Right ventricle myocardium superior (tissue), 1 donor: ENCODE data around the gene CADM1. TPM values are rescaled to one million over a fixed set of nuclear protein-coding genes. Genes with fewer than 3 reads are reported as not detected.

Source experiments
- ATAC-seq: fragments of 200-7000 bp; cut with Tn5 transposase; one replicate; pipeline ENCODE4 v1.9.1; 2020; ENCODE audit warnings: mild to moderate bottlenecking; ENCODE audit not compliant: poor library complexity
- DNase-seq: peaks from one replicate; pipeline ENCODE4 v3.0.0-alpha.2; 2020
- intact Hi-C: fragments of 100-400 bp; cut with DNase I; formaldehyde crosslinking; loops from one replicate; pipeline ENCODE4 v1.11.2; 2022
- total RNA-seq: library from RNA; stranded (reverse); fragmentation: NEBNext Ultra II Directional; extraction: Animal tissue kit (Norgen Biotek cat#: 25700); gene quantifications from one replicate; pipeline ENCODE4 v1.2.1, GENCODE V29; 2021
- donor health status: DM: no; HTN: yes; CAD: no; lungs with severe emphysema.

CADM1 gene
- total RNA-seq, 1 donor from 2014 or later, result 32.0 TPM

DNA sequence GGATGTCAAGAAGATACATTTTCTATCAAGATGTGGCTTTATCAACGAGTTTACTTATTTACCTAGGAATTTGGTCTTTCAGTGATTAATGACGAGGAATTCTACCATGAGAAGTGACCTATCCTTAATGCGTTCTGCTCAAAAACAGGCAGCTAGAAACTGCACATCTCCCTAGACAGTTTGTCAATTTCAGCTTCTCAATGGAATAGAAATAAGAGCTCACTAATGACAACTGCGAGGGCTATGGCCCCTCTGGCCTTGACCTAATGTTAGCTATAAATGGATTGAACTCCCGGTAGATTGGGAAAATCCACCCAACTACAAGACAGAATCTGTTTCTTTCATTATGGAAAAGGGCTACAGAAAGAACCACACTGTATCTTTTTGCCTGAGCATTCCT lies 223.4 kb downstream of the CADM1 start:
- DNase-seq, result no peak
- no peak for ATAC-seq
- intact Hi-C loops, result no loop called here

DNA sequence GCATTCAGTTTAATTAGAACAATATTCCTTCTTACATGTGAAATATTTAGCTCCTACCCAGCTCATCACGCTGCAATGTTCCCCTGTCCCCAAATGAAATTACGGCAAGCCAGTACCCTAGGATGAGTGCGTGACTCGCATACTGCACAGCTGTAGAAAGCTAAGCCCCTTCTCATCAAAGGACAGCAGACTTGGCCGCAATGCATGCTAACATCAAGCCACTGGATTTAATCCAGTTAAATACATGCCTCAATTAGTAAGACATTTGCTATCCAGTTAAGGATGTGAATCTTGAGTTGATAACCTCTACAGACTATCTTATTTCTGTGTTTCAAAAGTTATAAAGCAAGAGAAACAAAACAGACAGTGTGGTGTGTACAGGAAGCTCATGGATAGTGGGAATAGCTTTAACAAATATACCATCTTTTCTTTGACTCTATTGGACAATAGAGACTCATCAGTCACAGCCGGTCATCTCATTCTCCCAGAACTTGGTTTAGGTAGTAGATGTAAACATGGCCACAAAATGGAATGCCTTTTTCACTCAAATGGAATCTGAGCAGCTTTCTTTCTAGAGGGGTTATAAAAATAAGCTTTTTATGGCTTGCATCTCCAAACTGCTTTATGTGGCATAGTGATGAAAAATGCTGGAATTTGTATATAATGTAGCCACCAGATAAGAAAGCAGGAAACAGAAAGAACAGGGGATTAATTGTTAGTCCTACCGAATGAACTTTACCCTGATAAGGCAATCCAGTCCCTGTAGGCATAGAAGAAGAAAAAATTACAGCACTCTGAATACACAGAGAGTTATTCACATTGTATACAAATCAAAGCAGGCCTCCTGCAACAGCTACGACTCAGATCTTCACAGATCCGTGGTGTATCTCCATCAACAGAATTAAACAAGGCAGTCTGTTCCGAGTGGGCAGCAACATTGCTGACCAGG lies 224.1 kb downstream of the CADM1 start:
- DNase-seq (no peak), ATAC-seq (no peak)
- intact Hi-C loops, result no loop called here

DNA sequence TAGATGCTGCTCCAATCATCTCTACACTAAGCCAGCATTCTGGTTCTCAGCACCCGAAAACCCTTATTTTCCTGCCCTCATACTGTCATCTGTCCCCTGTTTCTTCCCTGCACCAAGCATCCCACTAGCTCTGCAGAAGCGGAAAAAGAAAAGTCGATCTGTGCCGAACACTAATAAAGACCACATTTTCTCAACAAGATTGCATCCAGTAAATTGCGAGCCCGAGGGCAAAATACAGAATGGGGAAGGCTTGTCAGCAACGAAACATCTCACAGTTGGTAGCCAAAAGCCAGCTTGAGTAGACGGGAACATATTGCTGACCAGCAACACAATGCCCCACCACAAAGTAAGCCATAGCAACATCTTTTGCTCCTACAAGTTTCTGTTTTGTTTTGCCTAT lies 227.4 kb downstream of the CADM1 start:
- intact Hi-C loops, result no loop called here
- DNase-seq (no peak), ATAC-seq (no peak)

DNA sequence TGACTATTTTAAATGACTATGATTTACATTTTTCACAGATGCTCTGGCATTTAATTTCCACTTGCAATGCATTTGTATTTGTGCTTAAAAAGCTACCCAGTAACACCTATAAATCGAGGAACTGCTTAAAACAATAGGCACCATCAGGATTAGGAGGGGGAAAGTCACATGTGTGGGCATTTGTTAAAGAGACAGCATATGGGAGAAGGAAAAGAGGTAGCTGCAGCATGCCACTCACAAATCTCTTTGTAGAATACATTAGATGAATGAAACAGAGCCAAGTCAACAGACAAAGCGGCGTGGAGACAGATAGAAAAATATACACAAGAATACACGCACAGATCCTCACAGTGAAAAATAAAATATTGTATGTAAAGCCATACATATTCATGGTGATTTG lies 228.0 kb downstream of the CADM1 start:
- intact Hi-C loops, result no loop called here
- no peak for DNase-seq
- no peak for ATAC-seq

DNA sequence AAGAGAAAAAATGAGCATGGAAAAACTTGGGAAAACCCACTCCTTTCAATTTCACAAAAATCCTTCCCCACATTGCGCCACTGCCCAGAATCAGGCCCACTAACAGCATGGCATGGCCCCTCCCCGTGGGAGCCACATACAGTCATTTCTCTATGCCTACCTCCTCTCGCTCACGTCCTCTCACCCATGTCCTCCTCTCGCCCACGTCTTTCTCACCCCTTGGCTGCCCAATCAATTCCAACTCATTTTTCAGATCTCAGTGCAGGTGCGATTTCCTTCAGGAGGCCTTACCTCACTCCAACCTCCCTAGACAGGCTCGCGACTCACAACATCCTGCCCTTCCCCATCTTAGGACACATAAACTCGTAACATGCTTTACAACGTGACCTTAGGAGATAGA lies 229.2 kb downstream of the CADM1 start:
- DNase-seq, result no peak
- no peak for ATAC-seq
- intact Hi-C loops, result no loop called here

DNA sequence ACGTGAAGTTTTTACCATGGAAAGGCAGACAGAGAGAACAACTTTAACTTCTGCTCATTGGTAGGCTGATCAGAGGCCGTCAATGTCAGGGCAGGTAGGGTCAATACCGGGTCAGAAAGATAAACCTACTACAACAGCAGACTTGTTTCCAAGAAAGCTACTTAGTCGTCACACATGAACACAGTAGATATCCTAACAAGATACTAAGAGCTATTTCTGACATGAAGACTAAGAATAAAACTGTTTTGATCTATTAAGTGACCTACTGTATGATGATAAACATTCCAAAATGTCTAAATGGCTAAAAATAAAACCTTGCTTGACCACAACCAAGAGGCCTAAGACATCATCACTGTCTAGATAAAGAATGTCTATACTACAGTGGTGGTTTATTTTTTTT lies 231.3 kb downstream of the CADM1 start:
- DNase-seq (no peak), ATAC-seq (peak; percentile 48)
- intact Hi-C loops, result no loop called here

DNA sequence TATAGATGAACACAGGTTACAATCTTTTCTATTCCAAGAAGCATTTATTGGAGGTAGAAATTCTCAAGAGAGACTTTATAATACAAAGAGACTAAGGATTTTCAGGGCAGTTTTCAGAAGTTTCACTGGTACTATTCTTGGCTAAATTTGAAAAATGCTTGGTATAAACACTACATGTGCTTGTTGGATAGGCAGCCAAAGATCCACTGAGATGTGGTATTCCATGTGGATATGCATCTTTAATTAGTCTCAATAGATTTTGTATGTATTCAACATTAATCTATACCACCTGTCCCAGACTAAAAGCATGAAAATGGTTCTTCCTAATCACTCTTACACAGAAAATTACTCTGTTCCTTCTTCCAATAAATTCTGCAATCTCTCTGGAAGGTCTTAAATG lies 232.6 kb downstream of the CADM1 start:
- intact Hi-C loops, result no loop called here
- no peak for ATAC-seq
- DNase-seq, result no peak

DNA sequence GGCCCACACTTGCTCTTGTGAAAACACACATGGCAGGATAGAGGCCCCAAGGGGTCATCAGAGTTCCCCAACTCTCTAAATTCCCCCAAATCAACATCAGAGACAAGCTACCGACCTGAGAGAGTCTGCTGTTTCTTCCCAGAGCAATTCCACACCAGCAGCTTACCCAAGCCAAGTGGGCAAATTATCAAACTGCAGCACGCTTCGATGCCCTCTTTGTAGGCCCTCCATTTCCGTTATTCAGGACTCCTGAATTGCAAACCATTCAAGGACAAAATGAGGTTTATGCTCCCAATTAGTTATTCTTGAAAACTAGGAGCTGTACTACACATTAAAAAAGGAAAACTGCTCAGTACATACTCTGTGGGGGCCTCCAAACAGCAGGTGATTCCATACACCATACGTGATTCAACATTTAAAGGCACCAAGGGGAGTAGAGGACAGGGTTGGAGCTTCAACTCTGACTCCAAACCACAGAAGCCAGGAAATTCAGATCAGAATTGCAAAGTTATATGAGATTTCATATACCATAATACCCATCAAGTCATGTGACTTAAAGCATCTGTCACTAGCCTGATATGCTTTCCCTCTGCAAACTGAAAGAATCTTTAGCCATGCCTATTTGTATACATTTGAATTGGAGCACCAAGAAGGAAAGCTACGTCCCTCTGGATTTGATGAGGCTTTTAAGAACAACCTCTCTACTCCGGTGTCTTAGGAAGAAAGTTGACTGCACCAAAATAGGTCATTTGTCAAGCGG lies 234.8 kb downstream of the CADM1 start:
- intact Hi-C loops, result no loop called here

DNA sequence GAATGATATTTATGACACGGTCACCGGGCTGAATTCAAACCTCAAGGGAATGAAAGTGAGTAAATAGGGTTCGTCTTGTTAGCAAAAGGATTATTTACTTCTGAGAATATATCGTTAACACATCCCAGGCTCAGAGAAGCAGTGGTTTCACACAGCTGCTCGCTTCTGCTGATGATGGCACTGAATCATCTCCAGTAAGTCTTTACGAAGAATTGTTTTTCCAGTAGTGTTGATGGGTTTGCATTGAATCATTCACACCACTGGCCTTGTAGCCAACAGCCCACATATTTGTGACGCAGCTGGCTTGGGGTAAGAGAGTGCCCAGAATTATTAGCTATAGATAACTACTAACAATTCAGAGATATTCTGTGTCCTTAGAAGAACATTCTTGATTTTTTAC lies 236.3 kb downstream of the CADM1 start:
- peak; percentile 52 for ATAC-seq
- DNase-seq, result no peak
- intact Hi-C loops, result no loop called here

More for the DNA sequence above, 234.8 kb downstream of the CADM1 start:
- ATAC-seq (no peak), DNase-seq (no peak)

DNA sequence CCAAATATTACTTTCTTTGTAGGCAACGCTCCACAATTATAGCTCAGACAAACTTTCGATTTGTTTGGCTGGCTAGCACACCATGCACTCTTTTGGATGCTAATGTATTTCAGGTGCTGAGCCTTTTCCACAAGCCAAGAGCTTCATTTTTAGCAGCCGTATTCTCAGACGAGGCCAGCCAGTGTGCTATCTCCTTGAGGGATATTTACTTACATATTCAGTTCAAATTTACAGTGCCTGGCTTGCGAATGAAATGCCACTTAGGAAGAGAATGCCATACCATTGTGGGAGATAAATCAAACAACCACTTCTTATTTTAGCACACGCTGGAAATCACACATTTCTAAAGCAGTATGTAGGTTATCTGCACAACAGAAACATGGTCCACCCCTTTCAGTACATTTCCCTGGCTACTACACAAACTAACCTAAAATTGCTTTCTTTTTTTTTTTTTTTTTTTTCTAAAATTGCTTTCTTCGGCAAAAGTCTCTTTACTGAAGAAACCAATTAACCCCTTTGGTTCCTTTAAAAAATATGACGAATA lies 236.9 kb downstream of the CADM1 start:
- intact Hi-C loops, result no loop called here
- ATAC-seq, result peak; percentile 46
- no peak for DNase-seq

DNA sequence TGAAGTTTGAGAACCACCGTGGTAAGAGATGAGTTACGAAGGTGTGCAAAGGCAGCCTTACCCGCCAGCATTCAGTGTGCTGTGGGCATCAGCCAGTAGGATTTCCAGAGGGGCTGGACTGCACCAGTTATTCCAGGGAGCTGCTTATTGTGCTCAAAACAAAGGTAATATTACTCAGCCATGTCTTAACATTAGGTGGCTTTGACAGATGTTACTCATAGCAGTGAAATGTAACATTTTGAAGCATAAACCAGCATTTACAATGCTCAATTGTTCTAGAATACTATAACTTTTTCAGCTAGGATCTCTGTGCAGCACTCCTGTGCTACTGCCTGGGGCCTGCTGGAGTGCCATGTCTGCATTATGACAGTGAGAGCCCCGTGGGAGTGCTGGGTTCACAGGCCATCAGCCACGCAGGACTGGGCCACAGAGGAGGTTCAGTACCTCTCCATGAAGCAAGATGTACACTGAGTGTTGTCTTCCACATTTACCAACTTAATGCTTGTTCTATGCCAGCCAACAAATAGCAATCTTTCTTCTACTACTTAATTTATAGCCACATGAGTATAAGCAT lies 238.1 kb downstream of the CADM1 start:
- ATAC-seq (no peak), DNase-seq (no peak)
- intact Hi-C loops, result no loop called here

DNA sequence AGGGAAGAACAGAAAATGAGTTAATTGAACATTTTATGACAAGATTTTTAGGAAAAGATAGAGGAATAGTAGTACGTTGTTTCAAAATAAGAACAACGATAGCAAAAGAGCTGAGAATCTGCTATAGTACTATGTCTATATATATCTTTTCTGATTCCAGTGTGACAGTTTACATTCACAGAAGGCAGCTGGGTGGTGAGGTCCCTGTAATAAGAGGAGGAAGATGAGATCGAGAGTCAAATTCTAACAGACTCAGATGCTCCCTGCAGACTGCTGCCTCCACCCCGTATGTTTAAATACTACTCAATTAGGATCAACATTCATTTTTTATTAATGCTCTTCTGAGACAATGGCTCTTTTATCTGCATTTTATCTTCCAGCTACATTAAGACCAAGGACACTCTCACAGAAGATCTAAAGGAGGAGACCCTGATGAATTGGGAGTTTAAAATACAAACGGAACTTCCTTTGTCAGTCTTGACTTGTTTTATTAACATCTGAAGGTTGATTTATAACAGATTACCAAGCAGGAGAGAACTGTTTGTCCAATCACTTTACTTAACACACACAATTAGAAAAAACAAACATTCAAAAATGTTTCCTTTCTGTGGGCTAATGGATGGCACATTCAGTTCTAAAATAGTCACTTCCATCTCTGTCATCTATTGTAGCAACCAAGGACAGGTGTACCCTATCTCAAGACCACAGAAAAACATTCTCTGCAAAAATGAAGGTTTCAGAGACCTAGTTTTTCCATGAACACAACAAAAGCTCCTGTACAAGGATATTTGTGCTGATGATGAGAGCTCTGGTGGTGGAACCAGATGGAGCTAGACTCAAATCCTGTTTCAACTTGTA lies 240.2 kb downstream of the CADM1 start:
- no peak for DNase-seq
- no peak for ATAC-seq
- intact Hi-C loops, result no loop called here

DNA sequence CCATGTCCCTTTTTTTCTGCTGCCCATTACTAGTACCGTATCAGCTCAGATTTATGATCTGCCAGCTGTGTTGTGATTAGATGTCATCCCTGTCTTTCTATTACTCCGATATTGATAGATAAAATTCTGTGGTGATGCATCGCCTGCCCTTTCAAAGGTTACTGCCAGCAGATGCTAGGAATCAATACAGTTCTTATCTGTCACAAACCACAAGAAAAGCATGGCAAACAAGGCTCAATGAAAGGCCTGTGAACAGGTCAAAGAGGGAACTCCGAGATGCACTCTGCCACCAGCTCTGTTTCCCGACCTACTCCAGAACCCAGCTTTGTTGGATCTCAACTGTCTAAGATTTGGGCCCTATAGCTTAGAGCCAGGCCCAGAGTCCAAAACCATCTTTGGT lies 246.0 kb downstream of the CADM1 start:
- intact Hi-C loops, result no loop called here
- ATAC-seq, result no peak
- no peak for DNase-seq

DNA sequence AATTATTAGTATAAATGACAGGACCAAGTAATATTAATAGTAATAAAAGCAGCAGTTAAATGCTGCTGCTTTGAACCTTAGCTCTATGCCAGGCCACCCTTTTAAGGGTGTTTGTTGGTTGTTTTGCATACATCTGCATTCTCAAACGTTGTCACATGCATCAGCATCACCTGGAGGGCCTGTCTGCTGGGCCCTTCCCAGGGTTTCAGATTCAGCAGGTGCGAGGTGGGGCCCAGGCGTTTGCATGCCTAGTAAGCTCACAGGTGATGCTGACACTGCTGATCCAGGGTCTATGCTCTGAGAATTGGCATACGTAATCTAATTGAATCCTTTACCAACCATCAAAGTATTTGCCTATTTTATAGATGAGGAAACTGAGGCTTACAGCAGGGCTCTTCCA lies 246.5 kb downstream of the CADM1 start:
- intact Hi-C loops, result no loop called here
- ATAC-seq (no peak), DNase-seq (no peak)

DNA sequence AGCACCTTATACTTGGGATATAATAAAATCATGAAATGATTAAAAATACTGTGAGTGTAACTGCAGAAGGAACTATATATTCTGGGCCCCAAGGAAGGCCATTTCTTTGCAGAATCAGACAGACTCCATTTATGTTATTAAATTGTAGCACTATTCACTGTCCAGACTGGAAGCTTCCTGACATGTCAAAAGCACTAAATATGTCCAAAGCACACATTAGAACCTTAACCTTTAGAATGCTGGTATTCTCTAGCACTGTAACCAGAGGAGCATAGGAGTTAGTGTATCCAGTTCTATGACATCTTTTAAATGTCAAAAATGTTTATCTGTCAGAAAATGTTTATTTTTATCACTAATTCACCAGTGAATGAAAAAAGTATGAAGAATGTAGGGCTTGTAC lies 246.9 kb downstream of the CADM1 start:
- intact Hi-C loops, result no loop called here
- no peak for ATAC-seq
- no peak for DNase-seq

DNA sequence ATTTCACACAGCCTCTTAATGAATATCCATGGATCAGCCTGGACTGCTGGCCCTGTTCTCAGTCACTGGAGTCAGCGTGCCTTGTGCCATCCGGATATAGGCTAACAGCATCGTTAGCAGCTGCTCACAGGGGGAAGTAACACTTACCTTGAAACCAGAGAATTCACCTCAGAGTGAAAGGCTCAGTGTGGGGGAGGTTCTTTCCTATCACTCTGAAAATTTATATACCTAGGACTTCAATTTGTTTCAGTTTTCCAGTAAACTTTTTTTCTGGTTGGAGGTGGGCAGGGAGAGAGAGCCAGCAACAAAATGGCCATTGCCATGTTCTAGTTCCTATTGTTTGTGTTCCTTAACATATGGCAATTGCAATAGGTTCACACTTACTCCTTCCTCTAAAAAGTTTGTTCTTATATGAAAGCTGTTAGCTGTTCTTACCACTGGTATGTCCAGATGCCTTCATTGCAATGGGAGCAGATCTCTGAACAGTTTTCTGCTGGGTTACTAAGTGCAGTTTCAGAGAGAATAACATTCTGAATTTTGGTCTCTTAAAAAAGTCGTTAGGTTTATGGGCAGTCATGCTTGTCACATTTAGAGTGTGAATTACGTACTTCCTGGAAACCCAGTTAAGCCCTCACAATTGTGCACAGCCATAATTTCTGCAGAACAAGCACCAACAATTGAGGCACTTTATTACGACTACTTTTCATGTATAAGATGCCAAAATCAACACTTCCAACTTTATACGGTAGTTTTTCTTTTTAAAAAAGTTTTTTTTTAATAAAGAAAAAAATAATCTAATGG lies 247.6 kb downstream of the CADM1 start:
- intact Hi-C loops, result no loop called here
- DNase-seq (no peak), ATAC-seq (no peak)

DNA sequence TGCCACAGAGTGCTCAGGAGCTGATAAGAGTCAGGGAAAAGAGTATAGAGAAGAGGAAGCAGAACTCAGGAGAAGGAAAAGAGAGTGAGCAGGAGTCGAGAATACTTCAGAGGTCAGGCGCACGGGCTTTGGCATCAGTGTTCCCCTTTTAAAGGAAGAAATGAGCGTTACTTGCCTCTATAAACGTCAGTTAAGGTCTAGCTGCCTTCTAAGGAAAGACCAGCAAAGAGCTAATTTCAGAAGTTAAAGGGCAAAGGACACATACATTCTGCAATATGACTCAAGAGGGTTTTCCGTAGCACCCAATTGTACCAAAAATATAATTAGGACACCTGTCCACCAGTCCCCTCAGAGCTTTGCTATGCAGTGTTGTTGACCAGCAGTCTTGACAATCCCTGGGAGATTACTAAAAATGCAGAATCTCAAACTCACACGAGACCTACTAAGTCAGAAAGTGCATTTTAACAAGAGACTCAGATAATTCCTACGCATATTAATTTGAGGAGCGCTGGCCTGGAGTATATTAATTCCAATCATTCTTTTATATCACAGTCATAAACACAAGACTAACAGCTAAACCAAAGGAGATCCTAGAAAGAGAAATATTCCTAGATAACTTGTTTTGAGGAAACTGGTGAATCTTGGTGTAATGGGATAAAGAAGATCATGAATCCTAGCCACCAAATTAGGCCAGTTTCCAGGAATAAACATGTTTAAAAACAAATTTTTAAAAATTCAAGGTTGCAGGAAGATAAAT lies 249.0 kb downstream of the CADM1 start:
- ATAC-seq, result no peak
- intact Hi-C loops, result no loop called here
- no peak for DNase-seq
